Stomach (tissue), 9 donors: ENCODE measurements around the gene CHN2. TPM values are rescaled to one million over a fixed set of nuclear protein-coding genes. Genes with fewer than 3 reads are reported as not detected.
A peak's percentile ranks its signal among the peaks of the same experiment; 100 is the strongest.

Experiments used
- DNase-seq, 2 donors: peaks; one replicate each; pipeline versions ENCODE4 v3.0.0 to v3.0.0-alpha.2; 2013 to 2019
- H3K27ac ChIP-seq, 5 donors: fragments of 200-600 bp in 4 of 5; sonication (generic) in 4 of 5; one replicate each; pipeline ENCODE4 v1.5.1; 2013 to 2019; ENCODE audit warnings: mild to moderate bottlenecking in 1 of 5, moderate library complexity in 1 of 5
- H3K27me3 ChIP-seq, 3 donors: fragments of 200-600 bp; sonication (generic); one replicate each; pipeline ENCODE4 v1.5.1; 2017 to 2019; ENCODE audit warnings: mixed run types in 1 of 3
- H3K36me3 ChIP-seq, 4 donors: fragments of 200-600 bp; sonication (generic); 1 replicate in 3 of 4; 2 replicates in 1 of 4; pipeline ENCODE4 v1.5.1; 2016 to 2019
- H3K4me1 ChIP-seq, 4 donors: fragments of 200-600 bp; sonication (generic); one replicate each; pipeline ENCODE4 v1.5.1; 2016 to 2019
- H3K4me3 ChIP-seq, 4 donors: fragments of 200-600 bp; sonication (generic) in 3 of 4; one replicate each; pipeline ENCODE4 v1.5.1; 2016 to 2019; ENCODE audit warnings: mild to moderate bottlenecking in 1 of 4
- H3K9me3 ChIP-seq, 4 donors: fragments of 200-600 bp; sonication (generic); one replicate each; pipeline ENCODE4 v1.5.1; 2016 to 2019
- EP300 ChIP-seq: sonication (generic); formaldehyde crosslinking; IDR thresholded peaks from one replicate; pipeline ENCODE4 v1.6.1; 2017; ENCODE audit warnings: antibody characterized with exemption
- POLR2A ChIP-seq, 4 donors: fragments of 450-650 bp; IDR thresholded peaks; one replicate each; pipeline ENCODE4 v1.6.1; 2016; ENCODE audit warnings: antibody characterized with exemption in 4 of 4, control low read depth in 2 of 4, mild to moderate bottlenecking in 1 of 4, moderate library complexity in 1 of 4
- POLR2AphosphoS5 ChIP-seq, 3 donors: sonication (generic); formaldehyde crosslinking; IDR thresholded peaks; one replicate each; pipeline ENCODE4 v1.6.1; 2016; ENCODE audit warnings: antibody characterized with exemption in 3 of 3
- WGBS, 5 donors: extraction: QIAGEN DNeasy Blood & Tissue Kit in 3 of 5; methylation state at CpG; one replicate each; pipeline versions ENCODE4 v1.1.5 to v1.1.7; 2013 to 2018; 5-methylcytosine and 5-hydroxymethylcytosine counted together
- intact Hi-C: fragments of 100-400 bp; cut with DNase I; formaldehyde crosslinking; loops from one replicate; pipeline ENCODE4 v1.15.1; 2023; ENCODE audit warnings: low total_unique reads
- polyA plus RNA-seq, 3 donors: library from polyadenylated mRNA; stranded (reverse); fragments of 200-250 nt; gene quantifications; one replicate each; pipeline ENCODE4 v1.2.3, GENCODE V29; 2013
- total RNA-seq, 5 donors: library from RNA; depleted of rRNA; stranded (reverse); fragments of >200 nt; gene quantifications; one replicate each; pipeline versions ENCODE4 v1.1.0 to v1.2.3, GENCODE V29; 2014 to 2016
- TF ChIP-seq, protein P1 (sequence below), 7 experiments: fragments of 450-650 bp in 4 of 7; fragments of 200-600 bp in 3 of 7; sonication (generic) in 3 of 7; IDR thresholded peaks; one replicate each; pipeline ENCODE4 v1.5.1; 2016 to 2019; ENCODE audit warnings: antibody characterized with exemption in 7 of 7, control low read depth in 2 of 7, mild to moderate bottlenecking in 1 of 7
- donor health status: healthy with polysubstance abuse.
- donor health status: Bipolar disorder and iron deficiency.
- donor health status: healthy.

Gene CHN2
- total and polyA plus RNA-seq, 8 donors: 2.4 to 47.8 (median 13.8) TPM

DNA sequence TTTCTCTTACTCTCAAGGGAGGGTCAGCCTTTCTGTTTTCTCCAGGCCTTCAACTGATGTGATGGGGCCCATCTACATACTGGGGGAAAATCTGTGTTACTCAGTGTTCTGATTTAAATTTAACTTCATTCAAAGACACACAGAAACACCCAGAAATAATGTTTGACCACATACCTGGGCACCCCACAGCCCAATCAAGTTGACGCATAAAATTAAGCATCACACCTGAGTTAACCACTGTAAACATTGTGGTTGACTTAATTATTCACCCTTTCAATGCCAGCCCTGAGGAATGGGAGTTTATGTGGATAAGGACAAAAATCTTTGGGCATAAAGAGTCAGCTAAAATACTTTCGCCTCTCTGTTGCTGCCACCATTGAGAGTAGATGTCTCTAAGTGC, 10.0 kb upstream of the CHN2 start:
- peaks cover 0 to 8% (median 2%) of the 10 kb centered on the region in 3 donors for H3K27me3 ChIP-seq
- no peak overlapping the region for H3K4me3 ChIP-seq
- no peak overlapping the region for H3K27ac ChIP-seq
- no peaks in the 10 kb centered on the region for H3K9me3 ChIP-seq
- H3K36me3 ChIP-seq: no peaks in the 10 kb centered on the region
- no peak for DNase-seq
- 73 to 90% (median 80%) methylated on average over 2 of the region's 2 CpGs for WGBS, 5 donors
- peaks cover 2 to 4% (median 4%) of the 10 kb centered on the region in 4 donors for H3K4me1 ChIP-seq
- intact Hi-C loops: loop anchor here (5.0 kb wide), 1 partner anchor 163 kb away; no protein-coding TSS in a partner anchor
- TF ChIP-seq, protein P1, sequence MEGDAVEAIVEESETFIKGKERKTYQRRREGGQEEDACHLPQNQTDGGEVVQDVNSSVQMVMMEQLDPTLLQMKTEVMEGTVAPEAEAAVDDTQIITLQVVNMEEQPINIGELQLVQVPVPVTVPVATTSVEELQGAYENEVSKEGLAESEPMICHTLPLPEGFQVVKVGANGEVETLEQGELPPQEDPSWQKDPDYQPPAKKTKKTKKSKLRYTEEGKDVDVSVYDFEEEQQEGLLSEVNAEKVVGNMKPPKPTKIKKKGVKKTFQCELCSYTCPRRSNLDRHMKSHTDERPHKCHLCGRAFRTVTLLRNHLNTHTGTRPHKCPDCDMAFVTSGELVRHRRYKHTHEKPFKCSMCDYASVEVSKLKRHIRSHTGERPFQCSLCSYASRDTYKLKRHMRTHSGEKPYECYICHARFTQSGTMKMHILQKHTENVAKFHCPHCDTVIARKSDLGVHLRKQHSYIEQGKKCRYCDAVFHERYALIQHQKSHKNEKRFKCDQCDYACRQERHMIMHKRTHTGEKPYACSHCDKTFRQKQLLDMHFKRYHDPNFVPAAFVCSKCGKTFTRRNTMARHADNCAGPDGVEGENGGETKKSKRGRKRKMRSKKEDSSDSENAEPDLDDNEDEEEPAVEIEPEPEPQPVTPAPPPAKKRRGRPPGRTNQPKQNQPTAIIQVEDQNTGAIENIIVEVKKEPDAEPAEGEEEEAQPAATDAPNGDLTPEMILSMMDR (IDR thresholded peaks at IDR 0.05): no peak
- TF ChIP-seq POLR2A (IDR thresholded peaks at IDR 0.05): no peak
- TF ChIP-seq POLR2AphosphoS5 (IDR thresholded peaks at IDR 0.05): no peak
- no peak for TF ChIP-seq EP300

DNA sequence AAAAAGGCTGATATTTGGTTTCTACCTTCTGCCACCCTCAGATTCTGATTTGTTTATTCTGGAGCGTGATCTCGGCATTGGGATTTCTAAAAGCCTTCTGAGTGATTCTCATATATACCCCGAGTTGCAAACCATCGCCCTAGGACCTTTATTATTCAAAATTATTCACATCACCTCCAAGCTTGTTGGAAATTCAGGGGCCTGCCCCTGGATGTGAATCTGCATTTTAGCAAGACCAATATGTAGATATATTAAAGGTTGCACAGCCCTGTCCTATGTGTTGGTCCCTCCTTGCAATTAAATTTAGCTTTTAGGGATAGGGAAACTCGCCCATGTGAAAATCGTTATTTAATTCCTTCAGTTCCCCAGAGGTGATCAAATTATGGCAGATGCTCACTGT, 9.0 kb upstream of the CHN2 start:
- intact Hi-C loops: loop anchor here (5.0 kb wide), 1 partner anchor 222 kb away; no protein-coding TSS in a partner anchor
- Histone ChIP-seq H3K9me3 (no peaks in the 10 kb centered on the region), H3K27ac (no peak overlapping the region), H3K36me3 (no peaks in the 10 kb centered on the region), H3K4me1 (peaks cover 5 to 14% (median 14%) of the 10 kb centered on the region in 4 donors), H3K27me3 (peaks cover 0 to 11% (median 6%) of the 10 kb centered on the region in 3 donors), H3K4me3 (no peak overlapping the region)
- DNase-seq: no peak
- WGBS, 5 donors: 82 to 85% (median 84%) methylated on average over 6 of the region's 6 CpGs
- TF ChIP-seq, protein P1 (IDR thresholded peaks at IDR 0.05): no peak
- TF ChIP-seq POLR2A (IDR thresholded peaks at IDR 0.05): no peak
- TF ChIP-seq POLR2AphosphoS5 (IDR thresholded peaks at IDR 0.05): no peak
- no peak for TF ChIP-seq EP300

DNA sequence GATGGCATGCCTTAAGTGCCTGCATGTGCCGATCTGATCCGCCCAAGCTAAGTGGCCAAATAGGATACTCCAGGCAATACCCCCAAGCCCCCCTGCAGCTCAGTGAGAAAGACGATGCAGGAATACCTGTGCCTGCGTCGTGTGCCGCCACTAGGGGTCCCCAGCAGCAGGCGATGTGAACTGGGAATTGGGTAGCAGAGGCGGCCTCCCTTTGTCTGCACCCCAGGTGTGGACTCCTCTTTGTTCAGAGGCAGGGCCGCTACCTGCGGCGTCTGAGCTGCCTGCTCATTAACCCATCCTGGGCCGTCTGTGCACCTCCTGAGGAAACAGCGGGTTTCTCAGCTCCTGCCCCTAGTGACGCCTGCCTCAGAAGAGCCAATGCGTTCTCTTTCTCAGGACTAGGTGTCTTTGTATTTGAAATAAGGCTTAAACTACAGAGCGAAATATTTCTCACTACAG, 4.8 kb upstream of the CHN2 start:
- Histone ChIP-seq H3K27ac (no peak overlapping the region), H3K36me3 (no peaks in the 10 kb centered on the region), H3K4me1 (peaks cover 12 to 30% (median 26%) of the 10 kb centered on the region in 4 donors), H3K27me3 (peaks cover 0 to 31% (median 12%) of the 10 kb centered on the region in 3 donors), H3K4me3 (peak overlapping the region in 1 of 4 donors; percentile 15), H3K9me3 (no peaks in the 10 kb centered on the region)
- intact Hi-C loops: loop anchor here (5.0 kb wide), 1 partner anchor 218 kb away; no protein-coding TSS in a partner anchor
- peak; percentile 76 to 90 for DNase-seq
- WGBS, 5 donors: 4 to 18% (median 8%) methylated on average over 11 to 16 of the region's 16 CpGs
- TF ChIP-seq, protein P1 (IDR thresholded peaks at IDR 0.05): peak in 5 of 7 experiments; percentile 61 to 87 (median 81)
- no peak for TF ChIP-seq EP300
- TF ChIP-seq POLR2AphosphoS5 (IDR thresholded peaks at IDR 0.05): no peak
- no peak for TF ChIP-seq POLR2A (IDR thresholded peaks at IDR 0.05)

DNA sequence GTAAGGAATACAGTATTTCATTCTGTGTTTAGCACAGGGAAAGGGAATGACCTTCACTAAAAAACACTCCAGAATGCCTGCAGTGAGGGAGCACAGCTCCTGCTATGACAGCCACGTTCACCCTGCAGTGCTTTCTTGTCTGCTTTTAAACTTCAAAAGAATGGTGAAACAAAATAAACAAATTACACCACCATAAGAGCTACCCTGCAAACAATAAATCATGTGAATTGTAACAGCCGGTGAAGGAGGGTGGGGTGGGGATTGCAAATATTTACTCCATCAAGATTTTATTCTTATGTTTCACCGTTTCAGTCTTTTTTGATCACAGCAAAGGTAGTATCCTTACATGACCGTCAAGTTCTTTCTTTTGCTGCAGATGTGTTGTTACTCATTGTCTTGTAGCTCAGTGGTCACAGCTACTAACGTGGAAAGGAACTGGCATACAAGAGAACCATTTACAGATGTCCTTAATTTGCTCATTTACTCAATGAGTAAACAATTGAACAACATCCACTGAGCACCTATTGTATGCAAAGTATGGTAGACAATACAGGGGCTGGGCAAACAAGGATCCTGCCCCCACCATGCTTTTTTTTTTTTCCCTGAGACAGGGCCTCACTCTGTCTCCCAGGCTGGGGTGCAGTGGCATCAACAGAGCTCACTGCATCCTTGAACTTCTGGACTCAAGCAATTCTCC, 4.1 kb upstream of the CHN2 start:
- DNase-seq: peak in 1 of 2 donors; percentile 57

More for the DNA sequence above, 4.1 kb upstream of the CHN2 start:
- intact Hi-C loops: no loop called here
- no peak overlapping the region for H3K27ac ChIP-seq
- H3K4me3 ChIP-seq: no peak overlapping the region
- 34 to 49% (median 39%) methylated on average over 5 of the region's 5 CpGs for WGBS, 5 donors
- H3K27me3 ChIP-seq: peaks cover 0 to 39% (median 12%) of the 10 kb centered on the region in 3 donors
- H3K36me3 ChIP-seq: no peaks in the 10 kb centered on the region
- H3K9me3 ChIP-seq: no peaks in the 10 kb centered on the region
- H3K4me1 ChIP-seq: peaks cover 12 to 36% (median 33%) of the 10 kb centered on the region in 4 donors
- TF ChIP-seq EP300 (no peak), POLR2A (IDR thresholded peaks at IDR 0.05) (no peak), POLR2AphosphoS5 (IDR thresholded peaks at IDR 0.05) (no peak)
- TF ChIP-seq, protein P1 (IDR thresholded peaks at IDR 0.05): no peak
